ENCODE data around the gene ATG9A. TPM values are rescaled to one million over a fixed set of nuclear protein-coding genes. Genes with fewer than 3 reads are reported as not detected.

ATG9A gene
- polyA plus RNA-seq, 3 donors = 24.7 to 55.2 (median 26.3) TPM

- peaks cover 0 to 3% (median 1%) of the 10 kb centered on the region in 3 donors for H3K27me3 Mint-ChIP-seq (ENCODE audit: low read depth in 3 of 3)
- H3K9me3 Mint-ChIP-seq = no peaks in the 10 kb centered on the region
- Histone ChIP-seq H3K9ac (ENCODE audit: insufficient read depth, low read length, poor library complexity, severe bottlenecking) (peak within 1 kb of the TSS; percentile 79), H3K27me3 (ENCODE audit: control insufficient read depth in 2 of 2, insufficient read depth in 2 of 2, low read length in 2 of 2) (no peaks in the 10 kb centered on the region), H4K20me1 (ENCODE audit: insufficient read depth, low read length) (peaks cover 6% of the 10 kb centered on the region), H3K4me2 (replicated peaks; ENCODE audit: extremely low read depth, low read length, poor library complexity, severe bottlenecking) (peak within 1 kb of the TSS; percentile 83), H3K9me3 (replicated peaks in 1 of 2; ENCODE audit: control insufficient read depth in 1 of 2, insufficient read depth in 1 of 2, low read length in 2 of 2) (no peaks in the 10 kb centered on the region), H3K4me3 (replicated peaks in 1 of 3; ENCODE audit: low read depth in 2 of 3, low read length in 3 of 3) (peak within 1 kb of the TSS; percentile 57 to 83 (median 66)), H3K36me3 (replicated peaks in 1 of 2; ENCODE audit: control insufficient read depth in 1 of 2, insufficient read depth in 2 of 2, low read length in 2 of 2) (peaks cover 8 to 22% of the 10 kb centered on the region in 2 donors), H3K27ac (ENCODE audit: low read depth in 1 of 2, low read length in 2 of 2) (peak within 1 kb of the TSS; percentile 72 to 89), H3K4me1 (ENCODE audit: control insufficient read depth in 1 of 2, insufficient read depth in 2 of 2, low read length in 2 of 2) (peaks cover 68 to 70% of the 10 kb centered on the region in 2 donors), H2AFZ (ENCODE audit: insufficient read depth, low read depth, low read length, poor library complexity, severe bottlenecking) (peak within 1 kb of the TSS; percentile 87), H3K79me2 (ENCODE audit: insufficient read depth, low read length) (peaks cover 50% of the 10 kb centered on the region)
- peaks cover 21 to 36% of the 10 kb centered on the region in 2 donors for H3K36me3 Mint-ChIP-seq
- H3K4me1 Mint-ChIP-seq = peaks cover 67% of the 10 kb centered on the region
- peak within 1 kb of the TSS; percentile 92 to 97 (median 96) for H3K27ac Mint-ChIP-seq
- intact Hi-C loops (cut with micrococcal nuclease) = loop anchor here in 1 of 2 donors (1.0 kb wide), 1 partner anchor 67 kb away; the partner anchor contains the start of gene RETREG2
- TF ChIP-seq CTCF (IDR thresholded peaks at IDR 0.05) = no peak
- H3K4me3 Mint-ChIP-seq = peak within 1 kb of the TSS; percentile 83 to 90
- WGBS (ENCODE audit: insufficient coverage) = under 1% methylated on average over 44 of the region's 46 CpGs
- DNase-seq = peak; percentile 92 to 93 (median 93)
These were observed 15.9 kb upstream of the ATG9A start, which contains the start of the genes GLB1L and STK16 for GRCh38 chr2:219245148-219245898. TSS of gene GLB1L (minus strand) at chr2:219245444. CDS start at chr2:219243573, 1,871 bp downstream. TSS of gene STK16 (plus strand) at chr2:219245479. CDS start at chr2:219246000, 521 bp downstream.

- Histone ChIP-seq H3K4me2 (replicated peaks; ENCODE audit: extremely low read depth, low read length, poor library complexity, severe bottlenecking) (peak overlapping the region; percentile 83), H3K4me1 (ENCODE audit: control insufficient read depth in 1 of 2, insufficient read depth in 2 of 2, low read length in 2 of 2) (peaks cover 63 to 65% of the 10 kb centered on the region in 2 donors), H3K79me2 (ENCODE audit: insufficient read depth, low read length) (peaks cover 45% of the 10 kb centered on the region), H3K4me3 (replicated peaks in 1 of 3; ENCODE audit: low read depth in 2 of 3, low read length in 3 of 3) (peak overlapping the region; percentile 57 to 83 (median 66)), H2AFZ (ENCODE audit: insufficient read depth, low read depth, low read length, poor library complexity, severe bottlenecking) (peak overlapping the region; percentile 87), H3K27ac (ENCODE audit: low read depth in 1 of 2, low read length in 2 of 2) (peak overlapping the region; percentile 72 to 89), H3K27me3 (ENCODE audit: control insufficient read depth in 2 of 2, insufficient read depth in 2 of 2, low read length in 2 of 2) (no peaks in the 10 kb centered on the region), H4K20me1 (ENCODE audit: insufficient read depth, low read length) (peaks cover under 1% of the 10 kb centered on the region), H3K9ac (ENCODE audit: insufficient read depth, low read length, poor library complexity, severe bottlenecking) (peak overlapping the region; percentile 79), H3K36me3 (replicated peaks in 1 of 2; ENCODE audit: control insufficient read depth in 1 of 2, insufficient read depth in 2 of 2, low read length in 2 of 2) (peaks cover 5 to 23% of the 10 kb centered on the region in 2 donors), H3K9me3 (replicated peaks in 1 of 2; ENCODE audit: control insufficient read depth in 1 of 2, insufficient read depth in 1 of 2, low read length in 2 of 2) (no peaks in the 10 kb centered on the region)
- Mint-ChIP-seq H3K27me3 (ENCODE audit: low read depth in 3 of 3) (peaks cover 0 to 1% (median 1%) of the 10 kb centered on the region in 3 donors), H3K9me3 (no peaks in the 10 kb centered on the region), H3K27ac (peak overlapping the region; percentile 74 to 97 (median 94)), H3K4me1 (peaks cover 62% of the 10 kb centered on the region), H3K4me3 (peak overlapping the region; percentile 83 to 90), H3K36me3 (peaks cover 20 to 34% of the 10 kb centered on the region in 2 donors)
- no CpG with 5 or more reads among the region's 6 CpGs for WGBS (ENCODE audit: insufficient coverage)
- no peak for TF ChIP-seq CTCF (IDR thresholded peaks at IDR 0.05)
- DNase-seq = no peak
- intact Hi-C loops (cut with micrococcal nuclease) = loop anchor here in 1 of 2 donors (1.0 kb wide), 1 partner anchor 66 kb away; the partner anchor contains the start of gene RETREG2
These were observed 15.3 kb upstream of the ATG9A start for GRCh38 chr2:219244789-219245147.
